Body of pancreas (tissue), 4 donors: ENCODE results near the gene ATXN7L3. TPM values are rescaled to one million over a fixed set of nuclear protein-coding genes. Genes with fewer than 3 reads are reported as not detected.

Experiments
- ATAC-seq: fragments of 150-250 bp; one replicate; pipeline ENCODE4 v1.9.1; 2016
- DNase-seq, 4 donors: peaks; one replicate each; pipeline ENCODE4 v3.0.0-alpha.2; 2019
- H3K27ac ChIP-seq, 4 donors: fragments of 200-600 bp; sonication (generic); 1 replicate in 3 of 4; 2 replicates in 1 of 4; pipeline versions ENCODE4 v1.5.1 to v1.6.1; 2016 to 2019; ENCODE audit warnings: mild to moderate bottlenecking in 1 of 4, mixed read lengths in 1 of 4, moderate library complexity in 1 of 4
- H3K27me3 ChIP-seq, 2 donors: fragments of 200-600 bp; sonication (generic); one replicate each; pipeline ENCODE4 v1.6.0; 2016; ENCODE audit warnings: mild to moderate bottlenecking in 1 of 2
- H3K36me3 ChIP-seq, 2 donors: fragments of 200-600 bp; sonication (generic); replicated peaks in 1 of 2; 2 replicates each; pipeline ENCODE4 v1.5.1; 2016; ENCODE audit warnings: low read depth in 2 of 2; ENCODE audit not compliant: insufficient read depth in 1 of 2
- H3K4me1 ChIP-seq: fragments of 200-600 bp; sonication (generic); one replicate; pipeline ENCODE4 v1.6.0; 2016
- H3K4me3 ChIP-seq, 2 donors: fragments of 200-600 bp; sonication (generic); 1 replicate in 1 of 2; 2 replicates in 1 of 2; pipeline ENCODE4 v1.5.1; 2016 to 2019
- H3K9me3 ChIP-seq, 3 donors: fragments of 200-600 bp; sonication (generic); 1 replicate in 2 of 3; 2 replicates in 1 of 3; pipeline ENCODE4 v1.5.1; 2016
- CTCF ChIP-seq, 7 experiments: fragments of 450-650 bp in 4 of 7; fragments of 200-600 bp in 3 of 7; sonication (generic) in 3 of 7; IDR thresholded peaks; one replicate each; pipeline ENCODE4 v1.5.1; 2016 to 2019; ENCODE audit warnings: antibody characterized with exemption in 7 of 7
- POLR2A ChIP-seq, 3 donors: fragments of 450-650 bp; IDR thresholded peaks; one replicate each; pipeline ENCODE4 v1.6.1; 2016; ENCODE audit warnings: antibody characterized with exemption in 3 of 3, mild to moderate bottlenecking in 2 of 3
- WGBS, 2 donors: methylation state at CpG; one replicate each; pipeline ENCODE4 v1.1.5; 2017; 5-methylcytosine and 5-hydroxymethylcytosine counted together
- intact Hi-C: fragments of 100-400 bp; cut with DNase I; formaldehyde crosslinking; loops from one replicate; pipeline ENCODE4 v1.15.1; 2023
- total RNA-seq, 2 donors: library from RNA; depleted of rRNA; stranded (reverse); fragments of >200 nt; gene quantifications; one replicate each; pipeline ENCODE4 v1.1.0, GENCODE V29; 2016

ATXN7L3 gene
- total RNA-seq, 2 donors from 2014 or later, result 21.0 to 37.6 TPM

- Histone ChIP-seq H3K4me3 (no peak overlapping the region), H3K9me3 (no peaks in the 10 kb centered on the region), H3K4me1 (peaks cover 8% of the 10 kb centered on the region), H3K27ac (no peak overlapping the region), H3K36me3 (no peaks in the 10 kb centered on the region), H3K27me3 (no peaks in the 10 kb centered on the region)
- TF ChIP-seq POLR2A (IDR thresholded peaks at IDR 0.05) (no peak), CTCF (IDR thresholded peaks at IDR 0.05) (no peak)
- ATAC-seq (no peak), DNase-seq (no peak)
- WGBS, 2 donors, result 87 to 96% methylated on average over 1 of the region's 1 CpG
- intact Hi-C loops, result loop anchor here (10.0 kb wide), 1 partner anchor 270 kb away; no protein-coding TSS in a partner anchor
These were observed 35.2 kb downstream of the ATXN7L3 start for GRCh38 chr17:44164476-44164875.

GRCh38 chr17:44159519-44160210, 40.0 kb downstream of the ATXN7L3 start:
- H3K27me3 ChIP-seq, result no peaks in the 10 kb centered on the region
- H3K27ac ChIP-seq, result no peak overlapping the region
- H3K36me3 ChIP-seq, result no peaks in the 10 kb centered on the region
- intact Hi-C loops, result loop anchor here (10.0 kb wide), 1 partner anchor 265 kb away; no protein-coding TSS in a partner anchor
- DNase-seq, result no peak
- no peaks in the 10 kb centered on the region for H3K4me1 ChIP-seq
- no peak for TF ChIP-seq POLR2A (IDR thresholded peaks at IDR 0.05)
- no peak for TF ChIP-seq CTCF (IDR thresholded peaks at IDR 0.05)
- no peaks in the 10 kb centered on the region for H3K9me3 ChIP-seq
- H3K4me3 ChIP-seq, result no peak overlapping the region
- WGBS, 2 donors, result 83 to 85% methylated on average over 15 of the region's 15 CpGs
- no peak for ATAC-seq

- no peak overlapping the region for H3K27ac ChIP-seq
- H3K27me3 ChIP-seq, result no peaks in the 10 kb centered on the region
- TF ChIP-seq POLR2A (IDR thresholded peaks at IDR 0.05) (no peak), CTCF (IDR thresholded peaks at IDR 0.05) (no peak)
- no peaks in the 10 kb centered on the region for H3K9me3 ChIP-seq
- H3K4me1 ChIP-seq, result no peaks in the 10 kb centered on the region
- intact Hi-C loops, result no loop called here
- no peaks in the 10 kb centered on the region for H3K36me3 ChIP-seq
- H3K4me3 ChIP-seq, result no peak overlapping the region
- 38 to 89% methylated on average over 1 to 2 of the region's 2 CpGs for WGBS, 2 donors
- DNase-seq (no peak), ATAC-seq (no peak)
These were observed 44.2 kb downstream of the ATXN7L3 start for GRCh38 chr17:44155488-44155887.

- no peaks in the 10 kb centered on the region for H3K27me3 ChIP-seq
- DNase-seq (no peak), ATAC-seq (no peak)
- TF ChIP-seq POLR2A (IDR thresholded peaks at IDR 0.05) (no peak), CTCF (IDR thresholded peaks at IDR 0.05) (no peak)
- H3K27ac ChIP-seq, result no peak overlapping the region
- H3K4me1 ChIP-seq, result no peaks in the 10 kb centered on the region
- intact Hi-C loops, result no loop called here
- H3K36me3 ChIP-seq, result no peaks in the 10 kb centered on the region
- 97 to 98% methylated on average over 3 to 4 of the region's 4 CpGs for WGBS, 2 donors
- no peaks in the 10 kb centered on the region for H3K9me3 ChIP-seq
- H3K4me3 ChIP-seq, result no peak overlapping the region
These were observed 46.8 kb downstream of the ATXN7L3 start for GRCh38 chr17:44152875-44153274.
